Activated T-cell treated with anti-CD3 and anti-CD28 coated beads, Interleukin-2, amount 50 U/mL, for 24 hours (primary cell): Measurements from ENCODE around the gene PLPPR5.

Experiments
- DNase-seq: peaks from one replicate; pipeline ENCODE4 v3.0.0-alpha.2; 2020
- H3K27ac Mint-ChIP-seq: 2 replicates; pipeline ENCODE4 v1.8.0; 2020; ENCODE audit warnings: mild to moderate bottlenecking, mixed read lengths
- H3K27me3 Mint-ChIP-seq: 2 replicates; pipeline ENCODE4 v1.8.0; 2020; ENCODE audit warnings: mixed read lengths
- H3K36me3 Mint-ChIP-seq: 2 replicates; pipeline ENCODE4 v1.8.0; 2020; ENCODE audit warnings: low read depth, mixed read lengths
- H3K4me1 Mint-ChIP-seq: 2 replicates; pipeline ENCODE4 v1.8.0; 2020; ENCODE audit warnings: low read depth, mixed read lengths
- H3K4me3 Mint-ChIP-seq: 2 replicates; pipeline ENCODE4 v1.8.0; 2020; ENCODE audit warnings: mild to moderate bottlenecking, moderate library complexity, mixed read lengths
- H3K9me3 Mint-ChIP-seq: 2 replicates; pipeline ENCODE4 v1.8.0; 2020; ENCODE audit warnings: mixed read lengths

PLPPR5 gene

DNA sequence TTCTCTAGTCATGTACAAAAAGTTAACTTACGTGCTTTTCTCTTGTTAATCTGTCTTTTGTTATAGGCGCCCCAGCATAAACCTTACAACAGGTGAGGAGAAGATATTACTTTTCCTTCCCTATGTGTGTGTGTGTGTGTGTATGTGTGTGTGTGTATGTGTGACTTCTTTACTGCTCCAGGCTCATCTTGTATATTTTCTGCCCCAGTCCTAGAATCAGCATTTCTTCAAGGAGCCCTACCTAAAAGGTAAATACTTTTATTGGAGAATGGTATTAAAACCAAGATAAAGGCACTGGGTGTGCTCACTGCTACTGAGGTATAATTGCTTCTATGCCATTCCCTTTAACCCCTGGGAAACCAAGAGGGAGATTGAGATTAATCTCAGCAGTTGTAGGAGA is 129.8 kb downstream of the PLPPR5 start:
- Mint-ChIP-seq H3K27ac (no peak overlapping the region), H3K36me3 (peaks cover 19% of the 10 kb centered on the region), H3K9me3 (peaks cover 48% of the 10 kb centered on the region), H3K4me1 (peaks cover 24% of the 10 kb centered on the region), H3K4me3 (no peak overlapping the region), H3K27me3 (no peaks in the 10 kb centered on the region)
- no peak for DNase-seq

DNA sequence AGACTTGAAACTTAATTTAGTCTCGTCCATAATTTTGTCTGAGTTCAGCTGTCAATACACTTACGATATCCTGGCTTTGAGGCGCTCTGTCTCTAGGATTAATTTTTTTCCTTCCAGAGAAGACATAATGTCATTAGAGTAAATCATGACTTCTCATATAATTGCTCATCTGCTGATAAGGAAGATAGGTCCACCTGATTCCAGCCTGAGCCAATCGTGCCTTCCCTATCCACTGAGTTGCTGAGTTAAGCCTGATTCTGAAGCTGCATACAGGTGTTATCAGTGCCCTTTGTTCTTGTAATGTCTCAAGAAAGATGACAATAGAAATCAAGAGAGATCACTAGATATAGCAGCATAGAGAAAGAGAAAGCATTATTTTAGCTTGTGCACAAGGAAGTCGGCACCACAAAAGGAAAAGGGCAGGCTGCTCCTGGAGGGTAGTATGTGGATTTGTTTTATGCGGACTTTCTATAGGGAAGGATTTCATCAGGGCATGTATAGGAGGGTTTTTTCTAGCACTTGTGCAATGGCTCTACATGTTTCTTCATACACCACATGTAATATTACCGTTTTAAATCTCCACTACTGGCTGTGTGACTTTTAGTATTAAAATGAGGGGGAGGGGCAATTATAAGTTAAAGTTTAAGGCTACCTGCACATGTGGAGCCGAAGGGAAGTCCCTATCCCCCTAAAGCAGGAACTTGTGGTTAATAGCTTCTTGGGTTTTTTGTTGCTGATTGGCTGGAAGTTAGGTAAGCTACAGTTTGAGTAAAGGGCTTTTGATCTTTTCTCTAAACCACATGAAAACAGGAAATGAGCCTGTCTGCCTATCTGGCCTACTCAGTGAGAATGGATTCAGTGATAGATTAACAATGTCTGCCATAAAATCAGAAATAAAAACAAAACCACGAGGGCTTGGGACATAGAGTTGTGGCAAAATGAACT is 133.4 kb downstream of the PLPPR5 start:
- Mint-ChIP-seq H3K36me3 (peaks cover 20% of the 10 kb centered on the region), H3K9me3 (peaks cover 37% of the 10 kb centered on the region), H3K4me1 (peaks cover 22% of the 10 kb centered on the region), H3K4me3 (peak overlapping the region; percentile 63), H3K27ac (peak overlapping the region; percentile 95), H3K27me3 (no peaks in the 10 kb centered on the region)
- no peak for DNase-seq

DNA sequence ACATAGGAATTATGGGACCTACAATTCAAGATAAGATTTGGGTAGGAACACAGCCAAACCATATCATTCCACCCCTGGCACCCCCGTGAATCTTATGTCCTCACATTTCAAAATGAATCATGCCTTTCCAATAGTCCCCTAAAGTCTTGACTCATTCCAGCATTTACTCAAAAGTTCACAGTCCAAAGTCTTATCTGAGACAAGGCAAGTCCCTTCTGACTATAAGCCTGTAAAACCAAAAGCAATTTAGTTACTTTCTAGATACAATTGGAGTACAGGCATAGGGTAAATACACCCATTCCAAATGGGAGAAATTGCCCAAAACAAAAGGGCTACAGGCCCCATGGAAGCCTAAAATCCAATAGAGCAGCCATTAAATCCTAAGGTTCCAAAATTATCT is 138.9 kb downstream of the PLPPR5 start:
- Mint-ChIP-seq H3K4me3 (no peak overlapping the region), H3K27ac (no peak overlapping the region), H3K9me3 (peaks cover 14% of the 10 kb centered on the region), H3K27me3 (no peaks in the 10 kb centered on the region), H3K4me1 (peaks cover 7% of the 10 kb centered on the region), H3K36me3 (peaks cover 8% of the 10 kb centered on the region)
- DNase-seq, result no peak

DNA sequence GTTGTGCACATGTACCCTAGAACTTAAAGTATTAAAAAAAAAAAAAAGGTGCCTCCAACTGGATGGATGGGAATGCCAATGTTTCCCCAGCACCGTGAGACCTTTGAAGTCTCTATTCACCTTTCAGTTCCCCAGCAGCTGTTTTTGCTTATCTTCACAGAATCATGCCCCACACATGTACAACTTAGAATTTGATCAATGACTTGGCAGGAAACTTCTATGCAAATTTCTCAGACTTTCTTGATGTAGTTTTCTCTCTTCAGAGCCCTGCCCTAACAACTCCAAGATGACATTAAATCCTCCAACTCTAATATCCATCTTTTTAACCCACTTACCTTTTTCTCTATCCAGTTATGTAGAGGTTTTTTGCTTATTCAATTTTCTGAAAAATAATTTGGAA is 144.3 kb downstream of the PLPPR5 start:
- no peaks in the 10 kb centered on the region for H3K27me3 Mint-ChIP-seq
- H3K4me3 Mint-ChIP-seq, result no peak overlapping the region
- no peak overlapping the region for H3K27ac Mint-ChIP-seq
- H3K4me1 Mint-ChIP-seq, result peaks cover 7% of the 10 kb centered on the region
- DNase-seq, result no peak
- H3K36me3 Mint-ChIP-seq, result no peaks in the 10 kb centered on the region
- peaks cover 2% of the 10 kb centered on the region for H3K9me3 Mint-ChIP-seq

DNA sequence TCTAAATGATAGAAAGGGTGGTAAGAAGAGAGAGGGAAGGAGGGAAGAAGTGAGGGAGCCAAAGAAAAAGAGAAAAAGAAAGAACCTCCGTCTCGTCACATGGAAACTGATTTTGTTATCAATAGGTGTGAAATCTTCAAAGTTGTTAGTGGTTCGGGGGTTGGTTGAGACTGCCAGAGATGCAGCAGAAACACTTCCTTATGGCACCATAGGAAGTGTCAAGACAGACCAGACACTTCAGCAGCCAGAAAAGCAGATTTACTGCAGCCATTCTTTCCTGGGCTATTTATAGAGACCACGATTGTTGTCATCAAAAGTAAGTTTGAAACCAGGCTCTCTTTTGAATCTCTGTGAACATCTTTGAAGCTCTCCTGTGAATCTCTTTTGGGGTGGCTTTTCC is 150.5 kb downstream of the PLPPR5 start:
- no peak overlapping the region for H3K27ac Mint-ChIP-seq
- peaks cover 20% of the 10 kb centered on the region for H3K4me1 Mint-ChIP-seq
- no peaks in the 10 kb centered on the region for H3K27me3 Mint-ChIP-seq
- H3K4me3 Mint-ChIP-seq, result no peak overlapping the region
- H3K36me3 Mint-ChIP-seq, result no peaks in the 10 kb centered on the region
- H3K9me3 Mint-ChIP-seq, result no peaks in the 10 kb centered on the region
- no peak for DNase-seq

DNA sequence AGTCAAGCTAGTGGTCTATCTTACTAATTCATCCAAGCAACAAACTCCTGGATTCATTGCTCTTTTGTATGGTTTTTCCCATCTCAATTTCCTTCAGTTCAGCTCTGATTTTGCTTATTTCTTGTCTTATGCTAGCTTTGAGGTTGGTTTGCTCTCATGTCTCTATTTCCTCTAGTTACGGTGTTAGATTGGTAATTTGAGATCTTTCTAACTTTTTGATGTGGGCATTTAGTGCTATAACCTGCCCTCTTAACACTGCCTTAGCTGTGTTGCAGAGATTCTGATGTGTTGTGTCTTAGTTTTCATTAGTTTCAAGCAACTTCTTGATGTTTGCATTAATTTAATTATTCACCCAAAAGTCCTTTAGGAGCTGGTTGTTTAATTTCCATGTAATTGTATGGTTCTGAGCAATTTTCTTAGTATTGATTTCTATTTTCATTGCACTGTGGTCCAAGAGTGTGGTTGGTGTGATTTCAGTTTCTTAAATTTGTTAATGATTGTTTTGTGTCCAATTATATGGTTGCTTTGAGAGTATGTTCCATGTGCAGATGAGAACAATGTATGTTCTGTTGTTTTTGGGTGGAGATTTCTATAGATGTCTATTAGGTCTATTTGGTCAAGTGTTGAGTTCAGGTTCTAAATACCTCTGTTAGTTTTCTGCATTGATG is 154.6 kb downstream of the PLPPR5 start:
- H3K27ac Mint-ChIP-seq, result no peak overlapping the region
- no peak for DNase-seq
- no peaks in the 10 kb centered on the region for H3K9me3 Mint-ChIP-seq
- H3K36me3 Mint-ChIP-seq, result no peaks in the 10 kb centered on the region
- H3K4me3 Mint-ChIP-seq, result no peak overlapping the region
- H3K4me1 Mint-ChIP-seq, result peaks cover 22% of the 10 kb centered on the region
- H3K27me3 Mint-ChIP-seq, result no peaks in the 10 kb centered on the region

DNA sequence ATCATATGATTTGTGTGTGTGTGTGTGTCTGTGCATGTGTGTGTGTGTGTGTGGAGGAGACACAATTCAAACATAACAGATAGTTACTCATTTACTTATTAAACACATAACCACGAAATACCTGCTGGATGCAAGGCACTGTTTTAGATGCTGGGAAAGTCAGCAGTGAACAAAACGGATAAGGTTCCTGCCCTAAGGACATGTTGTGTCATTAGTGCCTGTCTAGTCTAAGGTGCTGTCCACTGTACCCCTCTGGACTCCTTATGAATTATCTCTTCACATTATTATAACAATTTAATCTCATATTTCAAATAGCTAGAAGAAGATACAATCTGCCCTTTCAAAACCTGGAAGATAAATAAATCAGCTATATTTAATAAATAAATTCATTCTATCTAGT is 162.4 kb downstream of the PLPPR5 start:
- Mint-ChIP-seq H3K36me3 (no peaks in the 10 kb centered on the region), H3K27me3 (no peaks in the 10 kb centered on the region), H3K4me3 (no peak overlapping the region), H3K27ac (no peak overlapping the region), H3K4me1 (peaks cover 14% of the 10 kb centered on the region), H3K9me3 (peaks cover 2% of the 10 kb centered on the region)
- no peak for DNase-seq
